Hepatocyte (in vitro differentiated cells): ENCODE data around the gene ADORA1. TPM values are rescaled to one million over a fixed set of nuclear protein-coding genes. Genes with fewer than 3 reads are reported as not detected.
A peak's percentile ranks its signal among the peaks of the same experiment; 100 is the strongest.

Experiments
- DNase-seq: peaks from one replicate; pipeline ENCODE4 v3.0.0-alpha.2; 2016; ENCODE audit warnings: low spot score
- H2AFZ ChIP-seq: fragments of 200-600 bp; sonication (generic); 2 replicates; pipeline ENCODE4 v1.6.0; 2016; ENCODE audit warnings: antibody characterized with exemption, mild to moderate bottlenecking
- H3K27ac ChIP-seq: fragments of 200-600 bp; sonication (generic); 2 replicates; pipeline ENCODE4 v1.5.1; 2016; ENCODE audit warnings: mild to moderate bottlenecking
- H3K27me3 ChIP-seq: fragments of 200-600 bp; sonication (generic); 2 replicates; pipeline ENCODE4 v1.6.1; 2016
- H3K36me3 ChIP-seq: fragments of 200-600 bp; sonication (generic); replicated peaks from 2 replicates; pipeline ENCODE4 v1.5.1; 2016; ENCODE audit warnings: low read depth; ENCODE audit not compliant: insufficient read depth
- H3K4me1 ChIP-seq: fragments of 200-600 bp; sonication (generic); 2 replicates; pipeline ENCODE4 v1.5.1; 2016; ENCODE audit warnings: mild to moderate bottlenecking, moderate library complexity; ENCODE audit not compliant: insufficient read depth
- H3K4me2 ChIP-seq: fragments of 200-600 bp; sonication (generic); 2 replicates; pipeline ENCODE4 v1.6.0; 2016
- H3K4me3 ChIP-seq: fragments of 200-600 bp; sonication (generic); 2 replicates; pipeline ENCODE4 v1.5.1; 2016; ENCODE audit warnings: mild to moderate bottlenecking
- H3K79me2 ChIP-seq: fragments of 200-600 bp; sonication (generic); 2 replicates; pipeline ENCODE4 v1.6.0; 2017; ENCODE audit warnings: mild to moderate bottlenecking
- H3K9me2 ChIP-seq: fragments of 200-600 bp; sonication (generic); replicated peaks from 2 replicates; pipeline ENCODE4 v1.6.0; 2017; ENCODE audit warnings: mild to moderate bottlenecking; ENCODE audit not compliant: insufficient read depth
- H3K9me3 ChIP-seq: fragments of 200-600 bp; sonication (generic); 2 replicates; pipeline ENCODE4 v1.5.1; 2016; ENCODE audit warnings: low read depth, mild to moderate bottlenecking
- H4K20me1 ChIP-seq: fragments of 200-600 bp; sonication (generic); 2 replicates; pipeline ENCODE4 v1.6.0; 2016; ENCODE audit warnings: mild to moderate bottlenecking; ENCODE audit not compliant: insufficient read depth, poor library complexity, severe bottlenecking
- EZH2 ChIP-seq: fragments of 200-600 bp; sonication (generic); IDR thresholded peaks from 2 replicates; pipeline ENCODE4 v1.6.1; 2016; ENCODE audit warnings: antibody characterized with exemption, mild to moderate bottlenecking, borderline replicate concordance
- EZH2phosphoT487 ChIP-seq: fragments of 200-600 bp; sonication (generic); IDR thresholded peaks from one replicate; pipeline ENCODE4 v1.6.1; 2018; ENCODE audit warnings: antibody characterized with exemption, mild to moderate bottlenecking, low read depth, moderate library complexity; ENCODE audit not compliant: unreplicated experiment, severe bottlenecking
- WGBS: methylation state at CpG from one replicate; pipeline ENCODE4 v1.1.6; 2016; ENCODE audit warnings: low lambda C conversion rate; ENCODE audit errors: missing lambda C conversion rate; 5-methylcytosine and 5-hydroxymethylcytosine counted together
- polyA plus RNA-seq: library from polyadenylated mRNA; unstranded; fragments of >200 nt; fragmentation: Nextera tagmentation; extraction: Ambion mirVana; gene quantifications from 2 replicates; pipeline ENCODE4 v1.2.1, GENCODE V29; 2016
- total RNA-seq: library from RNA; depleted of rRNA; stranded (reverse); fragments of >200 nt; gene quantifications from 2 replicates; pipeline ENCODE4 v1.2.3, GENCODE V29; 2014
- TF ChIP-seq, protein P1 (sequence below): fragments of 200-600 bp; sonication (generic); IDR thresholded peaks from 2 replicates; pipeline ENCODE4 v1.5.1; 2016; ENCODE audit warnings: antibody characterized with exemption, mild to moderate bottlenecking; ENCODE audit not compliant: poor library complexity

Gene ADORA1
- total and polyA plus RNA-seq, 2 experiments from 2014 or later = 2.0 to 2.3 TPM

DNA sequence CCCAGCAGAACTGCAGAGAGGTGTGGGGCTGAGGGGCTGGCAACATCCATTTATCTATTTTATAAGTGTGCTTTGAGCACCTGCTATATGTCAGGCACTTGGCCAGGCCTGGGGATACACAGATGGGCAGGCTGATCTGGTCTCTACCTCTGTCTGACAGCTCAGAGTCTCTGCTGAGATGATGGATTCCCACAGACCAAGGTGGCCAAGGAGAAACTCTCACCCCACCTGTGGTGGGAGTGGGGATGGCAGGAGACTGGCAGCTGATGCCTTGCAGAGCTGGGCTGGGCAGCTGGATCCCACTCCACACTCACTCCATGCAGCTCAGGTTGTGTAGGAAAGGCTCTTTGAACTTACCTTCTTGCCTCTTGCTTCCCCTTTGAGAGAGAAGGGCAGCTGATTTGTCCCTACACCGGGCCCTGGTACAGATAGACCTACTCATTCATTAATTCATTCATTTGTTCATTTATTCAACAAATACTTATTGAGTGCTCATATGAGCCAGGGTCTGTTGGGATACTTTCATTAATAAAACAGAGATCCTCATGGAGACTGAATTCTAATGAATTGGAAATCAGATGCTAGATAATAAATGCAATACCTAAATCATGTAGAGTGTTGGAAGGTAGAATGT, 9.0 kb downstream of the ADORA1 start:
- no peak for DNase-seq
- no peak overlapping the region for H3K4me3 ChIP-seq
- TF ChIP-seq EZH2phosphoT487 (no peak), EZH2 (no peak)
- TF ChIP-seq, protein P1, sequence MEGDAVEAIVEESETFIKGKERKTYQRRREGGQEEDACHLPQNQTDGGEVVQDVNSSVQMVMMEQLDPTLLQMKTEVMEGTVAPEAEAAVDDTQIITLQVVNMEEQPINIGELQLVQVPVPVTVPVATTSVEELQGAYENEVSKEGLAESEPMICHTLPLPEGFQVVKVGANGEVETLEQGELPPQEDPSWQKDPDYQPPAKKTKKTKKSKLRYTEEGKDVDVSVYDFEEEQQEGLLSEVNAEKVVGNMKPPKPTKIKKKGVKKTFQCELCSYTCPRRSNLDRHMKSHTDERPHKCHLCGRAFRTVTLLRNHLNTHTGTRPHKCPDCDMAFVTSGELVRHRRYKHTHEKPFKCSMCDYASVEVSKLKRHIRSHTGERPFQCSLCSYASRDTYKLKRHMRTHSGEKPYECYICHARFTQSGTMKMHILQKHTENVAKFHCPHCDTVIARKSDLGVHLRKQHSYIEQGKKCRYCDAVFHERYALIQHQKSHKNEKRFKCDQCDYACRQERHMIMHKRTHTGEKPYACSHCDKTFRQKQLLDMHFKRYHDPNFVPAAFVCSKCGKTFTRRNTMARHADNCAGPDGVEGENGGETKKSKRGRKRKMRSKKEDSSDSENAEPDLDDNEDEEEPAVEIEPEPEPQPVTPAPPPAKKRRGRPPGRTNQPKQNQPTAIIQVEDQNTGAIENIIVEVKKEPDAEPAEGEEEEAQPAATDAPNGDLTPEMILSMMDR = no peak
- peaks cover 10% of the 10 kb centered on the region for H3K4me1 ChIP-seq
- no peaks in the 10 kb centered on the region for H3K27me3 ChIP-seq
- H3K27ac ChIP-seq = peak overlapping the region; percentile 56
- H3K4me2 ChIP-seq = no peak overlapping the region
- no peaks in the 10 kb centered on the region for H3K36me3 ChIP-seq
- no peak overlapping the region for H2AFZ ChIP-seq
- H3K9me2 ChIP-seq = no peaks in the 10 kb centered on the region
- no peaks in the 10 kb centered on the region for H3K79me2 ChIP-seq
- 100% methylated on average over 1 of the region's 1 CpG for WGBS
- no peaks in the 10 kb centered on the region for H3K9me3 ChIP-seq
- H4K20me1 ChIP-seq = no peaks in the 10 kb centered on the region

DNA sequence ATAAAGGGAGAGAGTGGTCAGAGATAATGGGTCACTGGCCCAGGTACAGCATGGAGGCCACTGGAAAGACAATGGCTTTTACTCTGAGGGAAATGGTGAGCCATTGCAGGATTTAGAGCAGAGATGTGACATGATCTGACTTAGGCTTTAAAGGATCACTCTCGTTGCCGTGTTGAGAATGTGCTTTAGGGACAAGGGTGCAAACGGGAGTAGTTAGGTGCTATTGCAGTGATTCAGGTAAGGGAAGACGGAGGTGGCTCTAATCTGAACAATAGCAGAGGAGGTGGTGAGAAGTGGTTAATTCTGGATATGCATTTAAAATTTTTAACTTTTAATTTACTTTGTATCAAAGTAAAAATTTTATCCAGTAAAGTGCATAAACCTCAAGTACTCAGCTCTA, 9.8 kb downstream of the ADORA1 start:
- no peaks in the 10 kb centered on the region for H3K27me3 ChIP-seq
- 89% methylated on average over 4 of the region's 4 CpGs for WGBS
- H3K4me2 ChIP-seq = no peak overlapping the region
- H3K4me3 ChIP-seq = no peak overlapping the region
- no peak overlapping the region for H3K27ac ChIP-seq
- TF ChIP-seq, protein P1 = no peak
- no peak for DNase-seq
- peaks cover 10% of the 10 kb centered on the region for H3K4me1 ChIP-seq
- no peaks in the 10 kb centered on the region for H3K36me3 ChIP-seq
- no peaks in the 10 kb centered on the region for H3K79me2 ChIP-seq
- H2AFZ ChIP-seq = no peak overlapping the region
- no peaks in the 10 kb centered on the region for H3K9me3 ChIP-seq
- no peaks in the 10 kb centered on the region for H3K9me2 ChIP-seq
- no peaks in the 10 kb centered on the region for H4K20me1 ChIP-seq

DNA sequence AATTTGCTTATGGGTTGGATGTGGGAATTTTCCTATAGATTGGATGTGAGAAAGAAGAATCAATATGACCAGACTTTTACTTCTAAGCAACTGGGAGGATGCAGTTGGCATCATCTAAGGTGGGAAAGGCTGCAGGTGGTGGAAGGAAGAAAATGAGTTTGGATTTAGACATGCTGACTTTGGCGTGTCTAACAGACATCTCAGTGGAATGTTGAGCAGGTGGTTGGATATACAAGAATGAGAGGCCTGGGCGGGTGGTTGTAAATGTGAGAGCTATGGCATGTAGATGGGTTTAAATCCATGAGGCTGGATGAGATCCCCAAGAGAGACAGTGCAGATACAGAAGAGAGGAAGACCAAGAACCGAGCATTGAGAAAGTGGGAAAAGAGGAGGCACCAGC, 10.5 kb downstream of the ADORA1 start:
- no peak overlapping the region for H3K27ac ChIP-seq
- 92% methylated on average over 3 of the region's 3 CpGs for WGBS

More for the DNA sequence above, 10.5 kb downstream of the ADORA1 start:
- no peak for DNase-seq
- no peaks in the 10 kb centered on the region for H3K9me2 ChIP-seq
- no peaks in the 10 kb centered on the region for H4K20me1 ChIP-seq
- H2AFZ ChIP-seq = no peak overlapping the region
- H3K4me3 ChIP-seq = no peak overlapping the region
- peaks cover 10% of the 10 kb centered on the region for H3K4me1 ChIP-seq
- no peaks in the 10 kb centered on the region for H3K9me3 ChIP-seq
- TF ChIP-seq, protein P1 = no peak
- TF ChIP-seq EZH2 = no peak
- no peak overlapping the region for H3K4me2 ChIP-seq
- H3K79me2 ChIP-seq = no peaks in the 10 kb centered on the region
- H3K27me3 ChIP-seq = no peaks in the 10 kb centered on the region
- H3K36me3 ChIP-seq = no peaks in the 10 kb centered on the region
